GM12878 (cell line): Measurements from ENCODE around the gene MARCHF11. TPM values are rescaled to one million over a fixed set of nuclear protein-coding genes. Genes with fewer than 3 reads are reported as not detected.

ENCODE experiments used
- ATAC-seq: fragments of 200-7000 bp; cut with Tn5 transposase; 3 replicates; pipeline ENCODE4 v1.9.1; 2020; ENCODE audit warnings: mild to moderate bottlenecking, moderate library complexity
- BruUV-seq: library from RNA; stranded (reverse); fragments of 400-500 nt; replicated peaks from 2 replicates; lab custom pipeline; 2021; lab: Mats Ljungman, UMichigan
- CTCF ChIA-PET: fragments of 300-600 bp; sonication (Branson Sonifier 250); formaldehyde crosslinking; extraction: SDS; loops from one replicate; lab custom pipeline; 2021; ENCODE audit warnings: inconsistent platforms; lab: Yijun Ruan, JAX
- POLR2A ChIA-PET: fragments of 350-600 bp; formaldehyde crosslinking; extraction: SDS; loops from one replicate; lab custom pipeline; 2021; ENCODE audit warnings: inconsistent platforms; lab: Charles Lee
- RAD21 ChIA-PET: fragments of 300-600 bp; sonication (Branson Sonifier 250); formaldehyde crosslinking; loops from one replicate; lab custom pipeline; 2023; ENCODE audit warnings: antibody characterized with exemption; ENCODE audit not compliant: unreplicated experiment; lab: Charles Lee
- SMC1A ChIA-PET: fragments of 300-600 bp; sonication (Branson Sonifier 250); formaldehyde crosslinking; loops from one replicate; lab custom pipeline; 2023; ENCODE audit not compliant: unreplicated experiment, uncharacterized antibody; lab: Charles Lee
- DNase-seq: peaks from one replicate; pipeline ENCODE4 v3.0.0-alpha.2; 2011; ENCODE audit warnings: low read depth, low spot score
- FAIRE-seq: peaks from 3 replicates; lab custom pipeline; 2011; peaks lifted over from hg19 to GRCh38; lab: Jason Lieb, UNC
- H2AFZ ChIP-seq: 2 replicates; pipeline ENCODE4 v1.6.0; 2011; ENCODE audit warnings: low read depth, low read length, control low read depth; ENCODE audit not compliant: control insufficient read depth
- H3K27ac ChIP-seq: 2 replicates; pipeline ENCODE4 v1.5.1; 2011; ENCODE audit warnings: control low read depth; ENCODE audit not compliant: control insufficient read depth, insufficient read depth
- H3K27me3 ChIP-seq, 2 experiments: replicated peaks in 1 of 2; 2 replicates each; pipeline versions ENCODE4 v1.6.0 to v1.6.1; 2011; ENCODE audit warnings: low read length in 1 of 2; ENCODE audit not compliant: control insufficient read depth in 2 of 2, insufficient read depth in 2 of 2
- H3K36me3 ChIP-seq, 2 experiments: 2 replicates each; pipeline ENCODE4 v1.5.1; 2011; ENCODE audit warnings: low read length in 1 of 2; ENCODE audit not compliant: control insufficient read depth in 2 of 2, insufficient read depth in 2 of 2
- H3K4me1 ChIP-seq: 2 replicates; pipeline ENCODE4 v1.6.1; 2011; ENCODE audit warnings: mild to moderate bottlenecking, low read length, moderate library complexity, mixed read lengths; ENCODE audit not compliant: control insufficient read depth, insufficient read depth
- H3K4me2 ChIP-seq: 2 replicates; pipeline ENCODE4 v1.6.0; 2011; ENCODE audit warnings: control low read depth; ENCODE audit not compliant: control insufficient read depth, insufficient read depth
- H3K4me3 ChIP-seq: fragments of 200-600 bp; sonication (generic); 2 replicates; pipeline ENCODE4 v1.5.1; 2016
- H3K79me2 ChIP-seq: 2 replicates; pipeline ENCODE4 v1.6.0; 2011; ENCODE audit warnings: low read length; ENCODE audit not compliant: control insufficient read depth, insufficient read depth
- H3K9ac ChIP-seq: 2 replicates; pipeline ENCODE4 v1.8.0; 2011; ENCODE audit warnings: low read length, control low read depth, mixed read lengths; ENCODE audit not compliant: control insufficient read depth, insufficient read depth
- H3K9me3 ChIP-seq: replicated peaks from 3 replicates; pipeline ENCODE4 v1.5.1; 2011; ENCODE audit warnings: mild to moderate bottlenecking, low read length; ENCODE audit not compliant: control insufficient read depth, insufficient read depth
- H4K20me1 ChIP-seq: 2 replicates; pipeline ENCODE4 v1.6.0; 2011; ENCODE audit not compliant: control insufficient read depth, insufficient read depth
- CEBPB ChIP-seq, 2 experiments: fragments of 150-350 bp in 1 of 2; IDR thresholded peaks; 2 replicates each; pipeline ENCODE4 v1.6.1; 2012 to 2014; ENCODE audit warnings: low read depth in 2 of 2, low read length in 2 of 2, borderline replicate concordance in 1 of 2, inconsistent platforms in 1 of 2
- EGR1 ChIP-seq, 2 experiments: IDR thresholded peaks; 1 replicate in 1 of 2; 2 replicates in 1 of 2; pipeline ENCODE4 v1.6.1; 2011 to 2012; ENCODE audit warnings: low read depth in 2 of 2, low read length in 2 of 2, borderline replicate concordance in 1 of 2, mild to moderate bottlenecking in 1 of 2, moderate library complexity in 1 of 2
- FOS ChIP-seq: IDR thresholded peaks from 3 replicates; pipeline ENCODE4 v1.6.1; 2011; ENCODE audit warnings: borderline replicate concordance; ENCODE audit not compliant: insufficient read length; ENCODE audit errors: extremely low read depth
- GATAD2B ChIP-seq: fragments of 450-650 bp; conservative IDR thresholded peaks from 2 replicates; pipeline ENCODE4 v1.6.1; 2017; ENCODE audit warnings: low read depth, mild to moderate bottlenecking, moderate library complexity
- NR2F1 ChIP-seq: fragments of 450-650 bp; conservative IDR thresholded peaks from 2 replicates; pipeline ENCODE4 v1.6.1; 2017; ENCODE audit warnings: mild to moderate bottlenecking
- RCOR1 ChIP-seq: conservative IDR thresholded peaks from 2 replicates; pipeline ENCODE4 v1.6.1; 2012; ENCODE audit warnings: low read depth, low read length, improper control_type of control experiment
- SIX5 ChIP-seq: IDR thresholded peaks from 2 replicates; pipeline ENCODE4 v1.6.1; 2011; ENCODE audit warnings: mild to moderate bottlenecking, low read depth, low read length, moderate library complexity; ENCODE audit not compliant: severe bottlenecking
- SMAD1 ChIP-seq: fragments of 450-650 bp; IDR thresholded peaks from 2 replicates; pipeline ENCODE4 v1.6.1; 2018; ENCODE audit warnings: mild to moderate bottlenecking, low read depth; ENCODE audit not compliant: partially characterized antibody
- YBX1 ChIP-seq: fragments of 450-650 bp; IDR thresholded peaks from 2 replicates; pipeline ENCODE4 v1.6.1; 2016; ENCODE audit warnings: antibody characterized with exemption
- ZBTB40 ChIP-seq: fragments of 450-650 bp; IDR thresholded peaks from 2 replicates; pipeline ENCODE4 v1.6.1; 2016; ENCODE audit warnings: mild to moderate bottlenecking, moderate library complexity, borderline replicate concordance
- ZNF384 ChIP-seq: IDR thresholded peaks from 2 replicates; pipeline ENCODE4 v1.6.1; 2012; ENCODE audit warnings: low read depth, mild to moderate bottlenecking, low read length, improper control_type of control experiment, borderline replicate concordance
- ZNF687 ChIP-seq: fragments of 450-650 bp; IDR thresholded peaks from 2 replicates; pipeline ENCODE4 v1.6.1; 2017; ENCODE audit warnings: mild to moderate bottlenecking, moderate library complexity
- ZSCAN29 ChIP-seq: fragments of 450-650 bp; IDR thresholded peaks from 2 replicates; pipeline ENCODE4 v1.6.1; 2017; ENCODE audit warnings: mild to moderate bottlenecking, moderate library complexity
- ZZZ3 ChIP-seq: IDR thresholded peaks from 2 replicates; pipeline ENCODE4 v1.6.1; 2011; ENCODE audit warnings: low read depth; ENCODE audit not compliant: control insufficient read depth, insufficient read length
- WGBS: methylation state at CpG from one replicate; pipeline ENCODE4 v1.1.6; 2016; ENCODE audit warnings: low lambda C conversion rate; ENCODE audit not compliant: insufficient replicate concordance, insufficient coverage; ENCODE audit errors: missing lambda C conversion rate; 5-methylcytosine and 5-hydroxymethylcytosine counted together
- in situ Hi-C: fragments of 300-500 bp; cut with MboI; formaldehyde crosslinking; loops from 9 replicates; pipeline ENCODE4 v1.14.3; 2018; ENCODE audit warnings: mixed read lengths
- intact Hi-C: fragments of 100-400 bp; cut with micrococcal nuclease; formaldehyde crosslinking; loops from one replicate; pipeline ENCODE4 v1.14.2; 2022; ENCODE audit not compliant: unreplicated experiment
- polyA plus RNA-seq, 11 experiments: library from polyadenylated mRNA; depleted of rRNA in 4 of 11; unstranded in 6 of 11; stranded (reverse) in 5 of 11; fragments of >200 nt; fragmentation: Nextera tagmentation in 4 of 11; fragmentation: Illumina TruSeq in 1 of 11; extraction: Ambion mirVana in 4 of 11; extraction: Trizol in 1 of 11; gene quantifications; 1 replicate in 1 of 11; 2 replicates in 10 of 11; pipeline versions ENCODE4 v1.2.1 to v1.2.3, GENCODE V29; 2011 to 2016; ENCODE audit warnings: inconsistent platforms in 2 of 11, missing spikeins in 2 of 11, low read depth in 1 of 11
- total RNA-seq, 4 experiments: library from RNA; depleted of rRNA in 3 of 4; stranded (reverse); fragments of >200 nt in 3 of 4; fragmentation: Illumina TruSeq in 1 of 4; extraction: Trizol in 1 of 4; gene quantifications; 2 replicates each; pipeline versions ENCODE4 v1.2.1 to v1.2.3, GENCODE V29; 2013 to 2021

The MARCHF11 gene
- total and polyA plus RNA-seq, 10 of the 15 experiments (the other 5 are each of a cell fraction or from before 2014, with no cell fraction given), result 0.26 TPM; not detected in 9

GRCh38 chr5:16033187-16033925 lies 146.2 kb downstream of the MARCHF11 start:
- ChIA-PET RAD21 (no interaction called here), CTCF (no interaction called here), POLR2A (no interaction called here), SMC1A (no interaction called here)
- no peaks in the 10 kb centered on the region for H3K36me3 ChIP-seq
- no peak overlapping the region for H2AFZ ChIP-seq
- H3K9ac ChIP-seq, result no peak overlapping the region
- no peak overlapping the region for H3K4me3 ChIP-seq
- no TSS peak for BruUV-seq
- DNase-seq (no peak), FAIRE-seq (no peak), ATAC-seq (no peak)
- H3K27me3 ChIP-seq, result no peaks in the 10 kb centered on the region
- 74% methylated on average over 4 of the region's 4 CpGs for WGBS
- no peaks in the 10 kb centered on the region for H4K20me1 ChIP-seq
- H3K4me2 ChIP-seq, result no peak overlapping the region
- no peaks in the 10 kb centered on the region for H3K4me1 ChIP-seq
- no peak overlapping the region for H3K27ac ChIP-seq
- no peaks in the 10 kb centered on the region for H3K9me3 ChIP-seq
- intact Hi-C loops (no loop called here), in situ Hi-C loops (no loop called here)
- TF ChIP-seq SMAD1 (no peak), RCOR1 (no peak), EGR1 (IDR thresholded peaks at IDR 0.05; ENCODE audit: borderline replicate concordance in 1 of 2, low read depth in 2 of 2, low read length in 2 of 2) (no peak), SIX5 (no peak), ZSCAN29 (no peak), ZNF384 (no peak), ZBTB40 (no peak), GATAD2B (no peak), ZZZ3 (no peak), FOS (no peak), NR2F1 (no peak), CEBPB (IDR thresholded peaks at IDR 0.05; ENCODE audit: borderline replicate concordance in 1 of 2, low read depth in 2 of 2, low read length in 2 of 2) (no peak), ZNF687 (no peak), YBX1 (no peak)
- H3K79me2 ChIP-seq, result no peaks in the 10 kb centered on the region
